ENCODE measurements around the gene ENDOD1. TPM values are rescaled to one million over a fixed set of nuclear protein-coding genes. Genes with fewer than 3 reads are reported as not detected.

ENDOD1 gene
- total RNA-seq, 2 donors from 2014 or later, result 68.1 to 71.8 TPM

DNA sequence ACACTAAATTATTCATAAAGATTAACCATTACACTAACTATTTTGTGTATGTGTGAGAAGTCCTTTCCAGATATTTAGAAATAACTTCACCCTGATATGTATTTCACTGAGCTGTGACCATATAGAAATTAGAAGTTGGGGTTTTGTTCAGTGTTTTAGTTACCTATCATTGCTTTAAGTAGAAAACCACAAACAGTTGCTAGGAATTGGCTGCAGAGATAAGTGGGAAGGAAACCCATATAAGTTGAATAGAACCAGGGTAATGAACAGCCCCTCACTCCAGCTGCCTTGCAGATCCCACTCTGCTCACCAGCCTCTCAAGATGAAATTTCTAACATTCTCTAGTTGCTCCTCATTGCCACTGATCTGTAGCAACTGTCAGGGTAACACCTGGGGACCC, 12.7 kb upstream of the ENDOD1 start:
- TF ChIP-seq, protein P1, sequence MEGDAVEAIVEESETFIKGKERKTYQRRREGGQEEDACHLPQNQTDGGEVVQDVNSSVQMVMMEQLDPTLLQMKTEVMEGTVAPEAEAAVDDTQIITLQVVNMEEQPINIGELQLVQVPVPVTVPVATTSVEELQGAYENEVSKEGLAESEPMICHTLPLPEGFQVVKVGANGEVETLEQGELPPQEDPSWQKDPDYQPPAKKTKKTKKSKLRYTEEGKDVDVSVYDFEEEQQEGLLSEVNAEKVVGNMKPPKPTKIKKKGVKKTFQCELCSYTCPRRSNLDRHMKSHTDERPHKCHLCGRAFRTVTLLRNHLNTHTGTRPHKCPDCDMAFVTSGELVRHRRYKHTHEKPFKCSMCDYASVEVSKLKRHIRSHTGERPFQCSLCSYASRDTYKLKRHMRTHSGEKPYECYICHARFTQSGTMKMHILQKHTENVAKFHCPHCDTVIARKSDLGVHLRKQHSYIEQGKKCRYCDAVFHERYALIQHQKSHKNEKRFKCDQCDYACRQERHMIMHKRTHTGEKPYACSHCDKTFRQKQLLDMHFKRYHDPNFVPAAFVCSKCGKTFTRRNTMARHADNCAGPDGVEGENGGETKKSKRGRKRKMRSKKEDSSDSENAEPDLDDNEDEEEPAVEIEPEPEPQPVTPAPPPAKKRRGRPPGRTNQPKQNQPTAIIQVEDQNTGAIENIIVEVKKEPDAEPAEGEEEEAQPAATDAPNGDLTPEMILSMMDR (IDR thresholded peaks at IDR 0.05), result no peak
- no peak overlapping the region for H3K27ac ChIP-seq
- intact Hi-C loops (cut with DNase I), result no loop called here

GRCh38 chr11:95078526-95078925, 11.1 kb upstream of the ENDOD1 start:
- TF ChIP-seq, protein P1 (IDR thresholded peaks at IDR 0.05), result no peak
- H3K4me1 ChIP-seq, result no peaks in the 10 kb centered on the region
- intact Hi-C loops (cut with DNase I), result no loop called here
- no peaks in the 10 kb centered on the region for H3K9me3 ChIP-seq
- no peak for DNase-seq
- H3K27me3 ChIP-seq, result no peaks in the 10 kb centered on the region
- H3K36me3 ChIP-seq, result no peaks in the 10 kb centered on the region
- H3K9ac ChIP-seq (ENCODE audit: low read depth in 2 of 2, low read length in 2 of 2), result no peak overlapping the region
- H3K4me3 ChIP-seq, result no peak overlapping the region
- H3K27ac ChIP-seq, result no peak overlapping the region

More for the DNA sequence above, 12.7 kb upstream of the ENDOD1 start:
- no peak for DNase-seq
- no peaks in the 10 kb centered on the region for H3K36me3 ChIP-seq
- H3K9ac ChIP-seq (ENCODE audit: low read depth in 2 of 2, low read length in 2 of 2), result no peak overlapping the region
- H3K27me3 ChIP-seq, result no peaks in the 10 kb centered on the region
- H3K9me3 ChIP-seq, result no peaks in the 10 kb centered on the region
- H3K4me3 ChIP-seq, result no peak overlapping the region
- H3K4me1 ChIP-seq, result no peaks in the 10 kb centered on the region

DNA sequence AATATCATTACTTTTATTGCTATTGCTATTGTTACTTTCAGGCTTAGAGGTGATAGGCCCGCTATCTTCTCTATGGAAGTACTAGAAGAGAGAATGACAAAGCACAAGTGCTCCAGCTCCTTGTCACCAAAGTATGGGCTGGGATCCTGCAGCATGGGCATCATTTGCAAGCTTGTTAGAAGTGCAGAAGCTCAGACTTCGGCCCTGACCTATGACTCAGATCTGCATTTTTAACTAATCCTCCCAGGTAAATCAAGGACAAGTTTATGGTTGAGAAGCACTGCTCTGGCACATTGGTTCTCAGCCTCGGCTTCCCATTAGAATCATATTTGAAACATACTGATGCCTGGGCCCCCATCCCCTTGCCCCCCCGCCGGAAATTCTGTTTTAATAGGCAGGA, 8.6 kb upstream of the ENDOD1 start:
- H3K27me3 ChIP-seq, result no peaks in the 10 kb centered on the region
- no peak for DNase-seq
- H3K27ac ChIP-seq, result no peak overlapping the region
- H3K9ac ChIP-seq (ENCODE audit: low read depth in 2 of 2, low read length in 2 of 2), result no peak overlapping the region
- TF ChIP-seq, protein P1 (IDR thresholded peaks at IDR 0.05), result no peak
- no peaks in the 10 kb centered on the region for H3K9me3 ChIP-seq
- no peak overlapping the region for H3K4me3 ChIP-seq
- H3K36me3 ChIP-seq, result no peaks in the 10 kb centered on the region
- intact Hi-C loops (cut with DNase I), result no loop called here
- H3K4me1 ChIP-seq, result no peaks in the 10 kb centered on the region

GRCh38 chr11:95081412-95081811, 8.2 kb upstream of the ENDOD1 start:
- Histone ChIP-seq H3K36me3 (no peaks in the 10 kb centered on the region), H3K4me3 (no peak overlapping the region), H3K27me3 (no peaks in the 10 kb centered on the region), H3K4me1 (no peaks in the 10 kb centered on the region), H3K9me3 (no peaks in the 10 kb centered on the region), H3K9ac (ENCODE audit: low read depth in 2 of 2, low read length in 2 of 2) (no peak overlapping the region), H3K27ac (no peak overlapping the region)
- intact Hi-C loops (cut with DNase I), result no loop called here
- TF ChIP-seq, protein P1 (IDR thresholded peaks at IDR 0.05), result no peak
- no peak for DNase-seq

GRCh38 chr11:95082576-95083001, 7.1 kb upstream of the ENDOD1 start:
- no peak overlapping the region for H3K27ac ChIP-seq

More at GRCh38 chr11:95082576-95083001, 7.1 kb upstream of the ENDOD1 start:
- Histone ChIP-seq H3K9ac (ENCODE audit: low read depth in 2 of 2, low read length in 2 of 2) (no peak overlapping the region), H3K27me3 (no peaks in the 10 kb centered on the region), H3K9me3 (no peaks in the 10 kb centered on the region), H3K4me3 (no peak overlapping the region), H3K36me3 (no peaks in the 10 kb centered on the region), H3K4me1 (no peaks in the 10 kb centered on the region)
- TF ChIP-seq, protein P1 (IDR thresholded peaks at IDR 0.05), result no peak
- intact Hi-C loops (cut with DNase I), result no loop called here
- no peak for DNase-seq

All from colonic mucosa (tissue), 4 donors.